M059J (cell line): ENCODE results near the gene PKP4. TPM values are rescaled to one million over a fixed set of nuclear protein-coding genes. Genes with fewer than 3 reads are reported as not detected.

Source experiments
- DNase-seq: peaks from one replicate; pipeline ENCODE4 v3.0.0-alpha.2; 2012; ENCODE audit warnings: low read depth
- total RNA-seq: library from RNA; depleted of rRNA; stranded (reverse); fragments of >200 nt; shearing (Covaris generic); gene quantifications from 2 replicates; pipeline ENCODE4 v1.2.3, GENCODE V29; 2014

Gene PKP4
- total RNA-seq, 1 experiment from 2014 or later, result 19.2 TPM

DNA sequence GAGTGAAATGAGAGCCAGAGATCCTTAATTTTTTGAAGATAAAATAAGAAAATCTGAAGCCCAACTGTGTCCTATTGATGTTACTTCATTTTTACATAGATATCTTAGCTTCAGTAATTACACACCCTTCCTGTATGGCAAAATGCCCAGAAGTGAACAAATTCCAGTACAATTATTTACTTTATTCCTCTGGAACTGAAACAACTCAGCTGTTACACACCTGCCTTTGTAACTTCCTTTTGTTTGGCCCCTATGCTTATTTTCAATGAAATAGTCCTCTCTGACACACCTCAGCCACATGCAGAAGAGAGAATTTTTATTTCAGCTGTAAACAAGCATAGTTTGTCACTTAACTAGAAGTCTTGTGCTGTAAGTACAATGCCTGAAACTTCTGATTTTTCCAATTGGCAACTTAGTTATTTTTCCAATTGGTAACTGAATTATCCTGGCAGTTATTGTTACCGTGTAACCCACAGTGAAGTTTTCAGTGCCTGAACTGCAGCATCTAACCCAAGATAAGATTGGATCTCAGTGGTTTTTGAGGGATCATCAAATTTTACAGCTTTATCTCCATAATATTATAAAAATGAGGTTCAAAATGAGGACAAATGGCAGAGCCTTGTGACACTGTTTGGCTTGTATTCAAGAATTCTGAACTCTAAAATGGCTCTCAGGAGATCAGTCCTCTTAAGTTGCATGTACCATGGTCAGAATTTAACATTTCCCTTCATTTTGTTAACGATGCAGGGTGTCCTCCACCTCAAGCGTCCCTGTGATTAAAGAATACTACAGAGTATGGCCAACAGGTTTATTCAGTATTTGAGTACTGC lies 82.6 kb downstream of the PKP4 start:
- peak; percentile 79 for DNase-seq

DNA sequence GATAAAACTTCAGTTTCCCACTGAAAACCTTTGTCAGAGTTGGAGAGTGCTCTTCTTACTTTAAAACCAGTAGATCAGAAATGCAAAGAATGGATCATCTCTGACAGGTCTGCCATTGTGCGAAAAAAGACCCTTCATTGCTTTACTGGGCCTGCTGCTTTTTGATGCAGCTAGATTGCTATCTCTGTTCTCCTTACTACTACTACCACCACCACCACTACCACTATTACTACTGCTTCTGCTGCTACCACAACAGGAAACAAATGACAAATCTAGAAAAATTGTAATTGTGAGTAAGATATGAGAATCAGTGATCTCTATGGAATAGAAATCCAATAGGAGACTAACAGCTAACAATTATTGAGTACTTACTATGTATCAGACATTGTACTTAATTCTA lies 85.8 kb downstream of the PKP4 start:
- DNase-seq, result no peak

DNA sequence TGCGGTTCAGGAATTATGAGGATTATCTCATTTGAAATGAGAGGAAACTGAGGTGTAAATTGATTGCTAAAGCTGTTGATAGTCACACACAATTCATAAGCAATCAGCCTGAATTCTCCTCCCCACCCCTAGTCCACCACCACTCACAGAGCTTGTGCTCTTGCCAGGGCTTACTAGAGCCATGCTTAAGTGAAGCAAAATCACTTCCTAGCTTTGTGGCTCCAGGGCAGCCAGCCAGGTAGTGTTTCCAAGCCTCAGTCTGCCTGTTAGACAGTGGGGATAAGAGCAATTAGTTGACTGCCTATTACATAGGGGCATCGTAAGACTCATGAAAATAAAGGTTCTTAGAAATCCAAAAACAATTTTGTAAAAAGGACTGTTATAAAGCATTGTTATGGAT lies 87.2 kb downstream of the PKP4 start:
- DNase-seq, result no peak

DNA sequence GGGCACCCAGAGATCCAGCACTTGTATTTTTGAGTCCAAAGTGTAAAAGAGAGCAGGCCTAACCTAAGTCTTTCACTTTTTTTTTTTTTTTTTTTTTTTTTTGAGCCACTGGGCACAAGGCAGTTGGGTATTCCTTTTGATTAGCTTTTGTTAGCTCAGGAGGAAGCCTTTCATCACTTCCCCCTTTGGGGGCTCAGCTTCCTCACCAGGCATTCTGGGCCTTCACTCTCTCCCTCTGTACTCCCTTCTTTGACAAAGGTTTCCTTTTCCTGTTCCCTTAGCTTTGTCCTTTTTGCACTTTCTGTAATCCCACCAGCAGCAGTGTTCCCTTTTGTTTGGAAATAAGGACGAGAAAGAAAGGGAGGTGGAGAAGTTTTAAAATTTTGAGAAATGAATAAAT lies 88.2 kb downstream of the PKP4 start:
- no peak for DNase-seq

DNA sequence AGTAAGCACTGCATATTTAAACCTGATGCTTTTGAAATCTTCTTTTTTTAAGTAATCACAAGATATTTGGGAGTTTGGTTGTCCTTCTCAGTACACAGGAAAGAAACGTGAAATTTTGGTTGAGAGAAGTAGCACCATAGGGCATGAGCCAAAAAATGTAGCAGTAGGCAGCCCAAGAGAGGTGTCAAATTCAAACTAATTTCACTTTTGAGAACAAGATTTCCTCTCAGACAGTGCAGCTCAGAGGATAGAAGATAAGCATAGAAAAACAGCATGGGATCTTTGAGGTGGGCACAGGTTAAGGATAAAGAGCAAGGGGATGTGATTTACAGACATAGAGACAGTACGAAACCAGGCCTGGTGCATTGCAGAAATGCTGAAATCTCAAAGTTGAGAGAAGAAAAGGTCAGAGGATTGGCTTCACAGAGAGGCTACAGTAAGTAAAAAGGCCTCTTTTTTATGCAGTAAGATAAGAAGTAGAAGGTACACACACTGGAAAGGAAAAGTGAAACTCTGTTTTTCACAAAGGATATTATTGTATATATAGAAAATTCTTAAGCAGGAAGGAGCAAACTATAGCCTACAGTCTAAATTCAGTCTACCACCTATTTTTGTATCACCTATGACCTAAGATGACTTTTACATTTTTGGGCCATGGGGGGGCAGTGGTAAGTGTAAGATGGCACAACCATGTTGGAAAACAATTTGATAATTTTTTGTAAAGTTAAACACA lies 89.8 kb downstream of the PKP4 start:
- DNase-seq, result no peak

DNA sequence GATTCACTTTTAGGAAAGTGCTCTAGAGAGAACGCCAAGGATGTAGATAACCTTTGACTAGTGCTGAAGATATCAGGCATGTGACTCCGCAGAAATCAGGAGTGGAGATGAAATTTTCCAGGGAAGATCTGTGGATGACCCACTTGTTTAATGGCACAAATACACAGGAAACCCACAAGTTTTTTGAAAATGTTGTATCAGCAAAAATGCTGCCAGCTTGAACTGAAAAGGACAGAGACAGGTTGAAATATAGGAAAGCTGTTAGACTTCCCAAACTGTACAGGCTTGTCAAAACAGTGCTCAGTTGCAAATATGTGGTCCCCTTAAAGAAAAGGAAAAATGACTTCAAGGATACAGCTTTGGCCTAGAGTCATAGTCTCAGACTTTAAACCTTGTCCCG lies 96.5 kb downstream of the PKP4 start:
- DNase-seq, result no peak

DNA sequence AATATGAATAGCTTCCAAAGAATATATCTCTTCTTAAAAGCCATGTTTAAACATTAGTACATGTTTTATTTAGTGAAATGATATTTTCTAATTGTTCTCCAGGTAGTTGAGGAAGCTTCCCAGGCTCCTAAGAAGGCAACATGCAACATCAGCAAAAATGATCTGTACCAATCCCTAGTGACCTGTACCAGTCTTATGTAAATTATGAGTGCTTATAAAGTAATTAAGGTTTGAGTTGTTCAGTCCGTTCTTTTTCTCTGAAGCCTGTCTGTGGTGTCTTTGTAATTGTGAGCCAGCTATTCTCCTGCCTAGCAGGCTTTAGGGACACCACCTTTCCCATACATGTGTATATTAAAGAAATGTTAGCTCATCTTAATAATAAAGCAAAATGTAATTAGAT lies 98.2 kb downstream of the PKP4 start:
- no peak for DNase-seq

DNA sequence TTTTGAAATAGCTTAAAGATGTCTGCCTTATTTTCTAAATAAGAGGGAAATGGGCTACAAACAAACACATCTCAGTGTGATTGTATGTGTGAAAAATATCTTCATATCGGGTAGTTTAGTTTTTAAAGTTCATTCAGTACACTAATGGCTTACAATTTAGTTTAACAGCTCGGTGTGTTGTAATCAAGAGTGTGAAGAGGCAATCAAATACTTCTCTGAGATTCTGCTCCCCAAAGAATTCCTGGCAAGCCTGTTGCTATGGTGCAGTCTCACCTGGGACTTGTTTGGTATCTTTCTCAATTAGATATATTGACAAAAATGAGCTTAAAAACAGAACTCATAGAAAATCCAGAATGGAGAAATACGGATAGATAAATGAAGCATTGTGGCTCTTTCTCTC lies 99.4 kb downstream of the PKP4 start:
- DNase-seq, result no peak

DNA sequence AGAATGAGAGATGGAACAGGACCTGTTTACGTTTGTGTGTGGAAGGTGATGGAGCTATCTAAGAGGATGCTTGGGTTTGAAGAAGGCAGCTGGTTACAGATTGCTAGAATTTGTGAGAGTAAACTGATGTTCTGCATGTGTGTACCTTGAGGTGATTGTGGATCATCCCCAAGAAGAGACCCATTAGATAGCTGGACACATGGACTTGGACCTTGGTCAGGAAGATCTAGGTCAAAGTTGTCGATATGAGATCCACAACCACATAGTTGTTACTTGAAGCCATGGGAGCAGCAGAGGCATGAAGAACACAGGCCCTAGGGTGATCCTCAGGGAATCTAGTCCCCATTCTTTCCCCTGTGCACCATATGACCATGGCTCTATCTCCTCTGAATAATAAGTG lies 101.0 kb downstream of the PKP4 start:
- DNase-seq, result no peak

DNA sequence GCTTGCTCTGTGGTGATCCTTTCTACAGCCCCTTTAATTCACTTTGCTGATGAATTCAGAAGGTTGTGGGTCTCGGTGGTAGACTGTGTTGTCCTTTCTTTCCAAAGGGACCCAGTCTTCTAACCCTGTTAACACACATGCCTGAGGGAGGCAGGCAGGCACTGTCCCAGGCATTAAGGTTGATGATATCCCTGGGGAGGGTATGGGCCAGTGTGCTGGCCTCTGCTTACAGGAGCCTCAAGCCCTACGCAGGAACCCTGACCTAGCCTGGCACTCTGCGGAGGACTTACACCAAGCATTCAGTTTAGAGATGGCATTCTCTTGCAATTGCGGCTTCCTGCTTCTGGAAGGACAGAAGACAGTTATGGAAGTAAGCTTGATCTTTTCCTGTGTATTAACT lies 102.5 kb downstream of the PKP4 start:
- DNase-seq, result no peak

DNA sequence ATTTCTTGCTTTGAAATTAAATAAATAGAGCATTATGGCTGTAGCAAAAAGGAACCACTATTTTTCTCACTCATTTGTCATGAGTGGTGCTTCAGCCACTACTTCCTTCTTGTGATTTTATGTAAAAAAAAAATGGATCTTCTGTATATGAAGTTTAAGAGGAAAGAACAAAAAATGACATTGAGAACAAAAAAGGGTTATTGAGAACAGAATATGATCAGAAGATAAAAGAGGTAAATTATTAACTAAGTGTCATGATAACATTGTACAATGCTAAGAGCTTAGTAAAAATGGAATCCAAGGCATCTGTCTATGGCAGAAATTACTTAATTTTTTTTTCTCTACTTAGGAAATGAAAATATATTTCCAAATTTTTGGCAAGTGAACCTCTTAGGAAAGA lies 103.5 kb downstream of the PKP4 start:
- DNase-seq, result no peak

DNA sequence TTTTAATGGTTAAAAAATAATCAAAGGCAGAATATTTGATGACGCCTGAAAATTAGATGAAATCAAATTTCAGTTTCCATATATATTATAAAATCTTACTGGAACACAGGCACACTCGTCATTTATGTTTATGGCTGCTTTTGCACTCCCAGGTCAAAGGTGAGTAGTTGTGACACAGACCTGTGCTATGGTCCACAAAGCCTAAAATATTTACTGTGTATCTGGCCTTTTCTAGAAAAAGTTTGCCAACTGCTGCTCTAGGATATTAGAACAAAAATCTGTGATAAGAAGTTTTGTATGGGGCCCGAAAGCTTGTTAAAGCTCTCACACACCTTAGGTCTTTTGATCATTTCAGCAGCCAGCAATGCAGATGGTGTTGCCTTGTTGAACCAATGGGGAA lies 104.3 kb downstream of the PKP4 start:
- no peak for DNase-seq

DNA sequence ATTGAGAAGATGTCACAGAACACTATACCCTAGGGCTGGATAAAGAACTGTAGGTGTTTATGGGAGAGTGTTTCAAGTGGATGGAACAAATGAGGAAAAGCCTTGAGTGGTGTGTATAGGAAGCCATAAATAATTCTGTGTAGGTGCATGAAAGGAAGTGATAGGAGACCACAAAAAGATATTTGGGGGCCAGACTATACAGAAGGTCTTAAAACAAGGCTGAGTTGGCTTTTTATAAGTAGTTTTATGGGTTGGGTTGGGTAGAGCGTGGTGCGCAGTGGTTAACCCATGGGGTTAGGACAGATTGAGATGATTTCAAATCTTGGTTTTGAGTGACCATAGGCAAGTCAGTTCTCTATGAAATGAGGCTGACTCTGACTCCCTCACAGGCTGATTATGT lies 110.5 kb downstream of the PKP4 start:
- DNase-seq, result no peak

DNA sequence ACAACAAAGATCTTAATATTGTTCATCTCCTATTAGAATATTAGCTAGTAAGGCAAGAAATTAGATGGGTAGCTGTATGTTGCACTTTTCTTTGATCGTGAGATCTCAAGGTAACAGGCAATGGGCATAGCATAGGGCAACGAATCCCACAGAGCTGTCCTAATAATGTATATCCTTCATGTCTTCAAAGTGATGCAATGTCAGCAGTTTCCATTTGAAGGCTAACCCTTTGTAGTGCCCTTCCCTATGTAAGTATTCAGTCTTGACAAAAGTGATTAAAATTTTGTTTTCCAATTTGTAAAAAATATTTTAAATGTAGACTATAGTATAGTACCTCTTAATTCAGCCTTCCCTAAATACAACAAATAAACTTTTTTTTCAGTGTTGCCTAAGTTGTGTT lies 112.5 kb downstream of the PKP4 start:
- DNase-seq, result no peak

DNA sequence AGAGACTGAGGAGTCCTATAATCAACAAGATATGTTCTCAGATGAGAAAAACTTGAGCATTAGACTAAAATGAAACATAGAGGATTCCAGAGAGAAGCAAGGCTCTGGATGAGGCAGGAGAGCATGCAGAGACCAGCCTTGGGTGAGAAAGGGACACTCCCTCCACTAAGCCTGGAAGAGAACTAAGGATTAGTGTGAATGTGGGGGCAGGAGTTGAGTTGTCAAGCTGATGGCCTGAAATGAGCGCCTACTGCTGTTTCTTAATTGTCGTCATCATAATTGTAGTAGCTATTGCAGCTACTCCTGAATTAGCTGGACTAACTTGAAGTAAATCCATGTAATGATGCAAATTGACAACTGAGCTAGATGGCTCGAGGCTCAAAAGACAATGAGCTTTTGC lies 114.1 kb downstream of the PKP4 start:
- no peak for DNase-seq

DNA sequence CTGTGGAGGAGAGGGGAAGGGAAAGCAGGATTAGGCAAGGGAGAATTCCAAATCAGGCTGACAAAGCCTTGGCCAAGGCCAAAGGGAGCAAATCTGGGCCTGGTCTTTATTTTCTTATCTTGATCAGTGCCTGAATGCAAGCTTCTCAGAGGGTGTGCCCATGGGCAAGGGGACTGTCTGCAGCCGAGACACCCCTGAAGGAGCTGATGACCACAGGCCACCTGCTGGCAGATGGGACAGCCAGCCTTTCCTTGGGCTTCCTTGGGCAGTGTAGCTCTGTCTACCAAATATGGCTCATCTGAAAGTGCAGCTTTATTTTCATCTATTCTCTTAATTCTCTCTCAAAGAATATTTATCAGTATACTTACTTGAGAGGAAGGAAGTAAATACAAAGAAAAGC lies 117.0 kb downstream of the PKP4 start:
- no peak for DNase-seq

DNA sequence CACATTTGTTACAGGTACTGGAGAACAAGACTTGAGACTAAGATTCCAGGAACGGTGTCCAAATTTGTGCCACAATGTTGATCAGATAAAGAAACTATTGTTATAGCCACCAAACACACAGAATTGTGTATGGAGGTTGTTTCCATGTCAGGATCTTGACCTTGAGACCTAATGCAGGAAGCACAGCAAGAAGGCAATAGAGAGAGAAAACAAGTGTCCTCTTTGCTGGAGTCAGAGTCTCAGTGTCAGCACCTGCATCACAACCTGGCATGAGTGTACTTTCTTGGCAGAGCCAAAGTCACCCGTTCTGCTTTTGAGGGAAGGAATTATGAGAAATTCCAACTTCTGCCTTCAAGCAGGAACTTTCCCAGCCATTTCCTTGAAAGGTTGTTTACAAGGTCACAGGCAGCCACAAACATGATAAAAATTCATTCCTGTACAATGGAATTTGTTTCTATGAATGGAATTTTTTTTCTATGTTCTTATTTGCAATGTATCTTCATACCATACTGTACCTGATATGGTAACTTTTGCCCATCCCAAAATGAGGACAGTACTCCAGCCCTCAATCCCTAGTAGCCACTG lies 118.4 kb downstream of the PKP4 start:
- peak; percentile 9 for DNase-seq

DNA sequence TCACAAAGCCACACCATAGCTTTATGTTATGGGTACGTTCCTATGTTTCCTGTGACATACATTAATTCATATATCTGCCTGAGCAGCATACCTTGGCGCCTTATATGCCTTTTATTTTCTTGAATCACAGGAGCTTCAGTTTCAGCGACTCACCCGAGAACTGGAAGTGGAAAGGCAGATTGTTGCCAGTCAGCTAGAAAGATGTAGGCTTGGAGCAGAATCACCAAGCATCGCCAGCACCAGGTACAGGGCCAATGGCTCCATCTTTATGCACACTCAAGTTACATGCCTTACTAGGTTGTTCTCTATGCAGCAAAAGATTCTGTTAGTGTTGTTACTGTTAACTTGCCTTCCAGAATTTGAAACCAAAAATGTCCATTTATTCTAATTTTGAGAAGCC lies 120.4 kb downstream of the PKP4 start:
- DNase-seq, result no peak

DNA sequence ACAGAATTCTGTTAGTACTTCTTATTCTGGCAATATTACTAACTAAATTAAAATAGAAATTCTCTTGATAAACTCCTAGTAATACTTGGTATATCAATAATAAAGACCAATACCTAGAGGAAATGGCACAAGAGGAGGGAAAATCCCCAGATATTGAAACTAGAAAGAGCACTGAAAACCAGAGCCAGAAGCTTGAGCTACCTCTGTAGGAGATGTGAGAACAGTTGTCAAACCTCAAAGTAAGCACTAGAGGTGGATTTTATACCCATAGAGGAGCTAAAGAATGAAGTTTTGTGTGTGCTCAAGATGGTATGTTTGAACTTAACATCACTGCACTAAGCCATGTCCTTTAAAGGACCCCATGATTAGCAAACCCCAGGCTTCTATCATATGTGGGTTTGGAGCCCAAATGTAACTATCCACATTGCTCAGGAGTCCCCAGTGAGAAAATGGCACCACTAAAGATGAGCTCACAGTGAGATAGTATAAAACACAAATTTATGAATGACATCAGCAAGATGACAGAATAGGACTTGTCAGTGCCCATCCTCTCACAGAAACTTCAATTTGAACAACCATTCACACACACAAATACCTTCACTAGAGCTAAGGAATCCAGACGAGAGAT lies 122.1 kb downstream of the PKP4 start:
- no peak for DNase-seq

DNA sequence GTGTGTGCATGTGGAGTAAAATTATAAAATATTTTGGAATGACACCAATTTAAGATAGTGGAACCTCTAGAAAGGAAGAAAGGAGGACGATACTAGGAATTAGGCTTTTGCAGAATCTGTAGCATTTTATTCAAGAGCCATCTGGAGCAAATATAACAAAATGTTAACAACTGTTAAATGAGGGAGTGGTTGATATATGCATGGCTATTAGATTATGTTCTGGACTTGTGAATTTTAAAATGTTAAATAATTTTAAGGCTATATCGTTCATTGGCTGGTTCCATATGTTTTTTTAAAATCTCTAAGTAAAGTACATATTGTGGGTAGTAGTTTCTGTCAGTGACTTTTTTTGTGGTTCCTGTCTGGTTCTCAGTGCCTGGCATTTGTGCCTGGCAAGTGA lies 123.2 kb downstream of the PKP4 start:
- no peak for DNase-seq

DNA sequence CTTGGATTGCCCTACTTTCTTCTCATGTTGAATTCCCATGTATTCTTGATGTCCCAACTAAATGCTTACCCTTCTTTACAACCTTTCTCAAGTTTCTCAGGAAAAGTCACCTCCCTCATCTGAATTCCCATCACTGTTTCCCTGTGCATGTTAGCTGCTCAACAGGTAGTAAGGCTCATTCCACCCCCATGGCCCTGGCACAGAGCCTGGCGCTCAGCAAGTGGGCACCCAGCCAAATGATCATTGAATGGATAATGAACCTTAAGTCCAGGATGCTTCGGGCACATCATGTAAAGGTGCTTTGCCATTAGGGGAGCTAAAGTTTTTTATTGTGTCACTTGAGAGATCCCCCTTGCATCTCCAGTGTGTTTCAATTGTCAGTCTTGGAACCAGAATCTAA lies 124.0 kb downstream of the PKP4 start:
- DNase-seq, result no peak

DNA sequence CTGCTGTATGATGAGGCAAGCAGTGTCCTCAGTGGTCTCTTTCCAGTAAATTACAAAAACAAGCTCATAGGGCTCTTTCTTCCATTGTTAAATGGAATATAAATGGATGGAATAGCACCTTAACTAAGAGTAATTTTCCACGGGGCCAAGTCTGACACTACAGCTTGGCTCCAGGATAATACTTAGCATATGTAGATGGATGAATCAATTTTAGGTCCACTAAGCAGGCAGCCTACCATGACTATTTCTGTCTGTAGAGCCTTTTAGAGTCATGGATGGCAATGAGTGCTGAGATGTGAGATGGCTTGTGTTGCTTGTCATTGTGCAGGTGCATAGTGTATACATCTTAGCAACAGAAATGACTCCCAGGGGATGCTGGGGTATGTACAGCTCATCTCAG lies 125.9 kb downstream of the PKP4 start:
- DNase-seq, result no peak

DNA sequence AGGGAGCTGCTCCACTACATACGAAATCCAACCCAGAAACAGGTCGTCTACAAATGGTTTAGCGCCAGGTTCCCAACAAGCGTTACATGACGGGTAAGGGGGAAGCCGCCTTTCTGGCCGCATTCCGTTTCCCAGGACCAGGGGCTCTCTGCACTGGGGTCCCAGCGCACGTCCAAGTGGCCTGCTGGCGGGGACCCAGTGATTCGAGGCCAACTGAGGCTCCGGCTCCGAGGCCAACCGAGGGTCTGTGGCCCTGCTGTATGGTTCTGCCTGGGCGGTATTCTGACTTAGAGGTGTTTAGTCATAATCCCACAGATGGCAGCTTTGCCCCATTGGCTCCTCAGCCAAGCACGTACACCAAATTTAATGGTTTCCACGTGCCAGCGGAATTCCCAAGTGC lies 127.2 kb downstream of the PKP4 start:
- no peak for DNase-seq
